MM.1S (cell line): ENCODE measurements around the gene PDE4B.

ENCODE experiments used
- EZH2 ChIP-seq: fragments of 300-600 bp; sonication (generic); optimal IDR thresholded peaks from 2 replicates; pipeline ENCODE3; 2017; ENCODE audit warnings: low read depth, mild to moderate bottlenecking, antibody characterized with exemption, low read length, mixed read lengths
- TF ChIP-seq, protein P1 (sequence below): fragments of 300-600 bp; sonication (generic); IDR thresholded peaks from 2 replicates; pipeline ENCODE4 v1.5.1; 2016; ENCODE audit warnings: antibody characterized with exemption, low read length, mixed read lengths

DNA sequence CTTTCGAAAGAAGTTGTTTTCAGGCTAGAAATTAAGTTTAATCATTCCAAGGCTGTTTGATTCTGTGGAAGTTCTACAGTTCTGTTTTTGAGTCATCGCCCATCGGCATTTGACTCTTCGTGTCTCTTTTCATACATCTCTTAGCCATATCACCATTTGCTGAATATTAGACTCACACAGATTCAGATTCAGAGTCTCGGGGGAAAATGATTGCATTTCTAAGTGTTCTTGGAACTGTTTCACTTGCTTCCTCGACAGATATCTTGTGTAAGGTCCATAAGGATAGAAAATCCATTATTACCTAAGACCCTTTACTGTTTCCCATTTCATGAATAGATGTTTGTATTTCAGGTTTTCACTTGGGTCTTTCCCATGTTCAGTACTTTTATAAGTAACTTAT is 504.3 kb downstream of the PDE4B start:
- TF ChIP-seq EZH2, result no peak
- TF ChIP-seq, protein P1, sequence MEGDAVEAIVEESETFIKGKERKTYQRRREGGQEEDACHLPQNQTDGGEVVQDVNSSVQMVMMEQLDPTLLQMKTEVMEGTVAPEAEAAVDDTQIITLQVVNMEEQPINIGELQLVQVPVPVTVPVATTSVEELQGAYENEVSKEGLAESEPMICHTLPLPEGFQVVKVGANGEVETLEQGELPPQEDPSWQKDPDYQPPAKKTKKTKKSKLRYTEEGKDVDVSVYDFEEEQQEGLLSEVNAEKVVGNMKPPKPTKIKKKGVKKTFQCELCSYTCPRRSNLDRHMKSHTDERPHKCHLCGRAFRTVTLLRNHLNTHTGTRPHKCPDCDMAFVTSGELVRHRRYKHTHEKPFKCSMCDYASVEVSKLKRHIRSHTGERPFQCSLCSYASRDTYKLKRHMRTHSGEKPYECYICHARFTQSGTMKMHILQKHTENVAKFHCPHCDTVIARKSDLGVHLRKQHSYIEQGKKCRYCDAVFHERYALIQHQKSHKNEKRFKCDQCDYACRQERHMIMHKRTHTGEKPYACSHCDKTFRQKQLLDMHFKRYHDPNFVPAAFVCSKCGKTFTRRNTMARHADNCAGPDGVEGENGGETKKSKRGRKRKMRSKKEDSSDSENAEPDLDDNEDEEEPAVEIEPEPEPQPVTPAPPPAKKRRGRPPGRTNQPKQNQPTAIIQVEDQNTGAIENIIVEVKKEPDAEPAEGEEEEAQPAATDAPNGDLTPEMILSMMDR, result no peak
